HG02884 (cell line): ENCODE measurements around the gene ZFAND6.
"Not testable (repeated sequence)": the region's sequence is repeated elsewhere in the genome, so short reads cannot be mapped to it uniquely, and the experiment has no call there.

Experiments
- ATAC-seq: cut with Tn5 transposase; IDR thresholded peaks from one replicate; pipeline ENCODE4 v1.9.1; 2021; ENCODE audit warnings: mild to moderate bottlenecking, moderate library complexity; ENCODE audit not compliant: unreplicated experiment

ZFAND6 gene

DNA sequence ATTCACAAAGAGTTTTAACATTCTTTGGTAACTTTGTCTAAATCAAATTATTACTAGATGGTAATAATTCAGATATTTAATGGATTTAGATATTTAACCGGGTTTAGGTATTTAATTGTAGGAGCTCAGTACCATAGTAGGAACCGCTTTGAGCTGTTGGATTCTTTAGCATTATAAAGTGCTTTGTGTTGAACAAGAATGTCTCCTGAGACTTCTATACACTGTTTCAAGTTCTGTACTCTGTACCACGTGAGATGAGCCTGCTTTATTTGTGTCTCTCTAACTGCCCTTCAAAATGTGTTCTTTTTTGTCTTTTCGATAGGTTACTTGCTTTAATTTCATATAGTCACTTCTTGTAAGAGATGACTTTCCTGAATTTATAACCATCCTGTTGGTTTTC, 36.0 kb downstream of the ZFAND6 start:
- ATAC-seq: no peak

DNA sequence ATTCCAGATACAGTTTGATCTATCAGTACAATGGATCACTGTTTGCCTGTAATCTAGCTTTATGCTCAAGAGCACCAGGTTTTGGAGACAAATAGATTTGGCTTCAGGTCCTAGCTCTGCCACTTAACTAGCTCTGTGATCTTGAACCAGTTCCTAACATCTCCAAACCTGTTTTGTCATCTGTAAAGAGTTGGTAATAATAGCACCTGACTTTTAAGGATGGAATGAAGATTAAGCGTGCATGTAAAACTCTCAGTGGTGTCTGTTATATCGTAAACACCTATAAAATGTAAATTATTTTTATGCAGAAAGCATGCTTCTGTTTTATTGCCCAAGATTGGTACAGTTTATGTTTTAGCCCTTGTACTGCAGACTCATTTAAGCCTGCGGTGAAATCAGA, 36.5 kb downstream of the ZFAND6 start:
- ATAC-seq: no peak

DNA sequence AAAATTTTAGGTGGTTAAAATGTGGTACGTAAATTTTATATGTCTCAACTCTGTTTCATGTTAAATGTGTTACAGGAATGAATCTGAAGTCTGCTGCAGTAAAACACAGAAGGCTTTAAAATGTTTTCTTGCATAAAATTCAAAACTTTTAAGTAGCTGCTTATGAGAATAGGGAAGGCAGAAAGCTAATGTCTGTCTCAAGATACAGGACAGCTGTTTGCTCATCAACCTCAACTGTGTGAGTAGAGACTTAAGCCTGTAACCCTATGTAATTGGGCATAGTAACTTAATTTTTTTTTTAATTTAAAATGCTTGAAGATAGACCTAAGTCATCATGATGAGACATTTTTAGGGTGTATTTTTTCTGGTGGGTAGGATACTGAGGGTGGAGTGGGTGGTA, 38.9 kb downstream of the ZFAND6 start:
- ATAC-seq: no peak

DNA sequence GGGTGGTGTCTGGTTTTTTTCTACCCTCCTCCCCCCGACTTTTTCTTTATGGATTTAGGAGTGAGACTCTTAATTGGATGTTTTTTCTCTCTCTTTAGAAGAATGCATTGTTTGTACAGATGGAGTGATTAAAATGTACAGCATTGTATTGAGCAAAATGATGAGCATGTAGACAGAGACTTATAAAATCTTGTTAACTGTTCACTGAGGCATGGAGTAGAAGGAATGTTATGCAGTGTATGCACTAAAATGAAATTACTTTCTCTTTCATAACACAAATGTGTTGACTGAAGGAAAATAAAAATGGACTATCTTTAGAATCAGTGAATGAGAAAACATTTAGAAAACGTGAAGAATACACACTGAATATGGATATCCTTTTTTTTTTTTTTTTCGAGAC, 39.8 kb downstream of the ZFAND6 start:
- peak; percentile 35 for ATAC-seq

DNA sequence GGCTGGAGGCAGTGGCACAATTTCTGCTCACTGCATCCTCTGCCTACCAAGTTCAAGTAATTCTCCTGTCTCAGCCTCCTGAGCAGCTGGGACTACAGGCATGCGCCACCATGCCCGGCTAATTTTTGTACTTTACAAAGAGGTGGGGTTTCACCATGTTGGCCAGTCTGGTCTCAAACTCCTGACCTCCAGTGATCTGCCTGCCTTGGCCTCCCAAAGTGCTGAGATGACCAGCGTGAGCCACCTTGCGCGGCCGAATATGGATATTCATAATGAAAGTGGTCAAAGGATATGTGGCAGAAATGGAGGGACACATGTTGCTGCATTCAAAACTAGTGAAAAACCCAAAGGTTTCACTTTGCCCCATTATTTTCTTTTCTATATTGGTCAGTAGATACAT, 40.2 kb downstream of the ZFAND6 start:
- ATAC-seq: peak; percentile 67

DNA sequence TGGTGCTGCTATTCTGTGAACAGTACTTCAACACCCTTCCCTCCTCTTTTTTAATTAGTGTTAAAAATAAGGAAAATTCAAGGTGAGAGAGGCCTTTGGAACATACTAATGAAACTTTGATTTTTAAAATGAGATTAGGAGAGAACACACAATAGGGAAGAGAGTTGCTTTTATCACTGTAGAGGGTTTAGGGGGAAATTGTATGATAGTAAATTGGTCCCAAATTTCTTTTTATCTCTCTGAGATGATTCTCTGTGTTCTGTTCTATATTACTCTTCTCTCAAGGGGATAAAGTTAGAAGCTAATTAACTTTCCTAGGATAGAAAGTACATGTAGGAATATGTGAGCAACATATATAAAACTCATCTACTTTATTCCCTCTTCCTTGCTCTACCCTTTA, 40.8 kb downstream of the ZFAND6 start:
- ATAC-seq: no peak

DNA sequence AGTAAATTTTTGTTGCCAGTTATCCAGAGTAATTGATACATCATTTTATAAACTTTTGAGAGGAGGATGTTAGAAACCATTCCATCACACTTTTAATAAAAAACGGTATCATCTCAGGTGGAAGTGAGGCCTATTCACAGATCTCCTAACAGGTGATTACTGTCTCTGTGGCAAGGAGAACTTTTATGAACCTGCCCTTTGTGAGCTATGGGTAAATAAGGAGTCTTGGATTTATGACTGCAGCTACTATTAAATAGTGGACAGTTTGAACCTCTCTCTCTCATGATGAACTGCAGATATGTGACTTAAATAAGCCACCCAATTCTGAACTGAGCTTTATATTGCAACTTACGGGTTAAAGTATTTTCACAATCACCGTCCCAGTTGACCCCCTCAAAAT, 45.7 kb downstream of the ZFAND6 start:
- ATAC-seq: no peak

- ATAC-seq: no peak
These were observed 46.1 kb downstream of the ZFAND6 start for GRCh38 chr15:80105595-80105994.

GRCh38 chr15:80106051-80106450, 46.6 kb downstream of the ZFAND6 start:
- ATAC-seq: no peak

DNA sequence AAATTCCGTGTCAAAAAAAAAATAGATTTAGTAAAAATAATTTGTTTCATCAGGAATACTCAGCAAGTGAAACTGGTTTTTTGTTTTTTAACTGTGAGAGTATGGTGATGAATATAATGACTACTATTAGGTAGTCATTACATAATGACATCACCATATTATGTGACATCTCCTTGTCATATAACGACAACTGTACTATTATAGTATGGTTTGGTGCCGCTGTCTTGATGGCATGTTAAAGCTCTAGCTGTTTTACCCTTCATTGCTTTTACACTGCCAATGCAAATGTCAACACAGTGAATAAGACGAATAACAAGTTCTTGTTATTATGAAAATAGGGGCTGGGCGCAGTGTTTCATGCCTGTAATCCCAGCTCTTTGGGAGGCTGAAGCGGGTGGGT, 47.7 kb downstream of the ZFAND6 start:
- ATAC-seq: no peak

- ATAC-seq: no peak
These were observed 48.3 kb downstream of the ZFAND6 start for GRCh38 chr15:80107774-80108173.

GRCh38 chr15:80109388-80109787, 49.9 kb downstream of the ZFAND6 start:
- no peak for ATAC-seq

DNA sequence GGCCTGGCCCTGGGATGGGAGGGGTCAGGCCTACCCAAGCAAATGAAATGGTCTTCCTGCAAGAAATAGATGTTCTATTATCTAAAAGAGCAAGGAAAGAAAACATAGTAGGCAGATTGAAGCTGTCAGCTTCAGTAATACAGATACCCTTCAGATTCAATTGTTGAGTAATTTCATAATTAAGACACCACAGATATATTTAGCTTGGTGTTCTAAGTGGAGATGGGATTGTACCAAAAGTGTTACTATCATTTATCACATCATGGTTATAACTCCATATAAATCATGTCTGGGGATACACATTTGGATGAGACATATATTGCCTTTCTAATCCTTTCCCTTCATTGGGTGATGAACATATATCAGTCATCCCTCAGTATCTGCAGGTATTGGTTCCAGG, 51.4 kb downstream of the ZFAND6 start:
- ATAC-seq: no peak

- no peak for ATAC-seq
These were observed 54.6 kb downstream of the ZFAND6 start for GRCh38 chr15:80114114-80114513.

- ATAC-seq: no peak
These were observed 55.5 kb downstream of the ZFAND6 start for GRCh38 chr15:80115021-80115420.

DNA sequence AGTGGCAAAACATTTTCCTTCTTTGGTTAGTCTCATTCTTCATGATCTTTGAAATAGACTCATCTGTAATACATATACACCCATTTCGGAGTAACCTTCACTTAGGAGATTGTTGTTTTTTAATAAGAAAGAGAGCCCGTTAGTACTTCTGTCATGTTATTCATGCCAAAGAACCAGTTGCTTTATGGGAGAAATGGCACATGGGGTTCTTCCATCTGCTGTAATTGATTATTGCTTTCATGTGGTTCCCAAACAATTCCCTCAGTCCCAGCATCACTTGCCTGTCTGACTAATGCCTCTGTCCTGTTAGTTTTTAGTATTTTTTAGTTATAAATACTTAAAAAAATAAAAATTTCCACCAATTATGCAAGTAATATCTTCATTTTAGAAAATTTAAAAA, 59.5 kb downstream of the ZFAND6 start:
- no peak for ATAC-seq

DNA sequence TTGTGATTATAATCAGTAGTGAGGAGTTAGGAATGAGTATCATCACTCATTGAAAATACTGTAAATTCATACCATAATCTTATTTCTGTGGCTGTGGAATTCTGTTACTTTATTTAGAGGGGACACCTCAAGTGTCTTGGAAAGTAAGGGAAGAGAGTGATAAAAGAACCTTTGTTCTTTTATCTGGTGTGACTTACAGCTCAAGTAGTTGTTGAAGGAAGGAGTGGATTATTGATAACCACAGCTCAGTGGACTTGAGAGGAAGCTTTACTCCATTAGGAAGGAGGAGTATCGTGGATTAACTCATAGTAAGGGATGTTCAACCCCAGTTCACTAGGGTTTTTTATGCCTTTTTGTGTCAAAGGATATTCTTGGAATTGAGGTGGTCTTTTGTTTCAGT, 61.2 kb downstream of the ZFAND6 start:
- no peak for ATAC-seq

DNA sequence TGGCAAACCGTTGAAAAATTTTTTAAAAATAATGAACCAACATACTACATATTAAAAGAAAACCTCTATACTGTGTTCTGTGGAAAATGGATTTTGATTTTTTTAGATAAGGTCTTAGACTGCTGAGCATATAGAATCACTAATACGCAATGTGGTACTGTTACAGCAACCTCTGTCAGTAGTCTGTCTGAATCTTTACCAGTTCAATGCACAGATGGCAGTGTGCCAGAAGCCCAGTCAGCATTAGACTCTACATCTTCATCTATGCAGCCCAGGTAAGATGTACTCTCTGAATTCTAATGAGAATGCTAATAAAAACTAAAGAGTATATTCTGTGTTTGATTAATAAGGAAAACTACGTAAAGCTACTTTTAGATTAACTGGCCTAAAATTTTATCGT, 62.1 kb downstream of the ZFAND6 start:
- ATAC-seq: no peak

DNA sequence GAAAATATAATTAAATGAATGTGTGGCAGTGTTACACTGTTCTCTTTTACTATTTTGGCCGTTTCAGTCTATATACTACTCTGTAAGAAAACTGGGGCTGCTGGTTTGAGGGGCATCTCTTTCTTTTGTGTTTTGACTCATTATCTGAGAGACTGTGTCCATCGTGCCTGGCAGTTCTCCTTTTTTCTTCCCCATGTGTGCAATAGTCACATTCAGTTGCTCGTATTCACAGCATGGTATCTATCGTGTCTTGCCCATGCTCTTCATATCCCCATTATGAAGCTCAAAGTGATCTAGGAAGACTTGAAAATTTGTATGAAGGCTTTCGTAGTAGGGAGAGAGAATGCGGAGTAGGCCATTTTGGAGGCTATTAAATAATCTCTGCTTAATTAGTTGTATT, 63.6 kb downstream of the ZFAND6 start:
- no peak for ATAC-seq

DNA sequence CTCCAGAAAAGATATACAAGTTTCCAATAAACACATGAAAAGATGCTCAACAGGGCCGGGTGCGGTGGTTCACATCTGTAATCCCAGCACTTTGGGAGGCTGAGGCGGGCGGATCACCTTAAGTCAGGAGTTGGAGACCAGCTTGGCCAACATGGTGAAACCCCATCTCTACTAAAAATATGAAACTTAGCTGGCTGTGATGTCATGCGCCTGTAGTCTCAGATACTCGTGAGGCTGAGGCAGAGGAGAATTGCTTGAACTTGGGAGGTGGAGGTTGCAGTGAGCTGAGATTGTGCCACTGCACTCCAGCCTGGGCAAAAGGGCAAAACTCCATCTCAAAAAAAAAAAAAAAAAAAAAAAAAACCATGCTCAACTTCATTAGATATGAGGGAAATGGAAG, 67.8 kb downstream of the ZFAND6 start:
- not testable (repeated sequence) for ATAC-seq

GRCh38 chr15:80127911-80128310, 68.4 kb downstream of the ZFAND6 start:
- ATAC-seq: no peak

DNA sequence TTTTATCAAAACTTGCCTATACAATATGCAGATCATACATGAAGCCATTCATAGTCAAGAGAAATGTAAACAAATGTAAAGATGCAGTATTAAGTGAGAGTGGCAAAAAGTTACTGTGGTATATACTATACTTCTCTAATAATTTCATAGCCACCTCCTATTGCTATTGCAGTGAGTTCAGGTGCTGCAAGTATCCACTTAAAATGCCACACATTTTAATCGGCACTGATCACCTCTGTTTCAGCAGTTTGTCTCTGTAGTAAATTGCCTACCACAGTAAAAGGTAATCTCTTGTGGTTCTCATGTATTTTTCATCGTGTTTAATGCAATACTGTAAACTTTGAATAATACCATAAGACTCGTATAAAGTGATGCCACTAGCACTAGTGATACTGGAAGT, 72.9 kb downstream of the ZFAND6 start:
- ATAC-seq: no peak

DNA sequence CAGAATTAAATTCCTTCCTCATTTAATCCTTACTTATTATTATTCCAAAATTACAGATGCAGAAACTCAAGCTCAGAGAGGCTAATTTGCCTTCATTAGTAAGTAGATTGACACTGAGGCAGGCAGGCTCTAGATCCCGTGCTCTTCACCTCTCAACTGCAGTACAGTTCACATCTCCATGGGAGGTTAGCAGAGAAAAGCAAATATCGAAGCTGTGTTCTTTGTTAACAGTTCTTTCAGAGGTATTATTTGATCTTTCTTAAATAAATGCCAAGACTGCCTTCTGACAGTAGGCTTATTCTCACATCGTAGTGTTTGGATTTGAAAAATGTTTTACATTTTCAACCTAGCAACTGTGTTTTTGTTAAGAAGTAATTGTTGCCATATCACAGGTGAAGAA, 77.4 kb downstream of the ZFAND6 start:
- ATAC-seq: no peak

GRCh38 chr15:80138961-80139360, 79.5 kb downstream of the ZFAND6 start:
- ATAC-seq: no peak
